ENCODE results near the gene TAP1.

DNA sequence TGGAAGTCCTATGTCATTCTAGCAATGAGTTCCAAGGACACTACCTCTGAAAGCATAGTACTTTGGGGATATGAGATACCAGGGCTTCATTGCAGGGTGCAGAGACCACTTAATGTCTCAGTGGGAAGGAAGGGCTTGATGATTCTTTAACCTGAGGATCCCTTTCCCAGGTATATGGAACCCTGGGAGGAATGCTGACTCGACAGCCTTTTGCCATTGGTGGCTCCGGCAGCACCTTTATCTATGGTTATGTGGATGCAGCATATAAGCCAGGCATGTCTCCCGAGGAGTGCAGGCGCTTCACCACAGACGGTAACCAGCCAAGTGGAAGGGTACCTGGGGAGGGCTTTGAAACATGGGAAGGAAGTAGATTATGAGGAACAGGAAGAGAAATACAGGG, 4.7 kb upstream of the TAP1 start:
- TF ChIP-seq POLR2A (IDR thresholded peaks at IDR 0.05; ENCODE audit: low read length) (no peak), SMC3 (IDR thresholded peaks at IDR 0.05) (no peak), RFX5 (IDR thresholded peaks at IDR 0.05) (no peak)
- TF ChIP-seq, protein P1, sequence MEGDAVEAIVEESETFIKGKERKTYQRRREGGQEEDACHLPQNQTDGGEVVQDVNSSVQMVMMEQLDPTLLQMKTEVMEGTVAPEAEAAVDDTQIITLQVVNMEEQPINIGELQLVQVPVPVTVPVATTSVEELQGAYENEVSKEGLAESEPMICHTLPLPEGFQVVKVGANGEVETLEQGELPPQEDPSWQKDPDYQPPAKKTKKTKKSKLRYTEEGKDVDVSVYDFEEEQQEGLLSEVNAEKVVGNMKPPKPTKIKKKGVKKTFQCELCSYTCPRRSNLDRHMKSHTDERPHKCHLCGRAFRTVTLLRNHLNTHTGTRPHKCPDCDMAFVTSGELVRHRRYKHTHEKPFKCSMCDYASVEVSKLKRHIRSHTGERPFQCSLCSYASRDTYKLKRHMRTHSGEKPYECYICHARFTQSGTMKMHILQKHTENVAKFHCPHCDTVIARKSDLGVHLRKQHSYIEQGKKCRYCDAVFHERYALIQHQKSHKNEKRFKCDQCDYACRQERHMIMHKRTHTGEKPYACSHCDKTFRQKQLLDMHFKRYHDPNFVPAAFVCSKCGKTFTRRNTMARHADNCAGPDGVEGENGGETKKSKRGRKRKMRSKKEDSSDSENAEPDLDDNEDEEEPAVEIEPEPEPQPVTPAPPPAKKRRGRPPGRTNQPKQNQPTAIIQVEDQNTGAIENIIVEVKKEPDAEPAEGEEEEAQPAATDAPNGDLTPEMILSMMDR (IDR thresholded peaks at IDR 0.05), result no peak
- TF ChIP-seq, protein P2, sequence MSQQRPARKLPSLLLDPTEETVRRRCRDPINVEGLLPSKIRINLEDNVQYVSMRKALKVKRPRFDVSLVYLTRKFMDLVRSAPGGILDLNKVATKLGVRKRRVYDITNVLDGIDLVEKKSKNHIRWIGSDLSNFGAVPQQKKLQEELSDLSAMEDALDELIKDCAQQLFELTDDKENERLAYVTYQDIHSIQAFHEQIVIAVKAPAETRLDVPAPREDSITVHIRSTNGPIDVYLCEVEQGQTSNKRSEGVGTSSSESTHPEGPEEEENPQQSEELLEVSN (IDR thresholded peaks at IDR 0.05; ENCODE audit: borderline replicate concordance, low read depth), result no peak
- TF ChIP-seq, protein P3, sequence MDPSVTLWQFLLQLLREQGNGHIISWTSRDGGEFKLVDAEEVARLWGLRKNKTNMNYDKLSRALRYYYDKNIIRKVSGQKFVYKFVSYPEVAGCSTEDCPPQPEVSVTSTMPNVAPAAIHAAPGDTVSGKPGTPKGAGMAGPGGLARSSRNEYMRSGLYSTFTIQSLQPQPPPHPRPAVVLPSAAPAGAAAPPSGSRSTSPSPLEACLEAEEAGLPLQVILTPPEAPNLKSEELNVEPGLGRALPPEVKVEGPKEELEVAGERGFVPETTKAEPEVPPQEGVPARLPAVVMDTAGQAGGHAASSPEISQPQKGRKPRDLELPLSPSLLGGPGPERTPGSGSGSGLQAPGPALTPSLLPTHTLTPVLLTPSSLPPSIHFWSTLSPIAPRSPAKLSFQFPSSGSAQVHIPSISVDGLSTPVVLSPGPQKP (IDR thresholded peaks at IDR 0.05; ENCODE audit: low read depth, low read length), result no peak
- TF ChIP-seq, protein P4, sequence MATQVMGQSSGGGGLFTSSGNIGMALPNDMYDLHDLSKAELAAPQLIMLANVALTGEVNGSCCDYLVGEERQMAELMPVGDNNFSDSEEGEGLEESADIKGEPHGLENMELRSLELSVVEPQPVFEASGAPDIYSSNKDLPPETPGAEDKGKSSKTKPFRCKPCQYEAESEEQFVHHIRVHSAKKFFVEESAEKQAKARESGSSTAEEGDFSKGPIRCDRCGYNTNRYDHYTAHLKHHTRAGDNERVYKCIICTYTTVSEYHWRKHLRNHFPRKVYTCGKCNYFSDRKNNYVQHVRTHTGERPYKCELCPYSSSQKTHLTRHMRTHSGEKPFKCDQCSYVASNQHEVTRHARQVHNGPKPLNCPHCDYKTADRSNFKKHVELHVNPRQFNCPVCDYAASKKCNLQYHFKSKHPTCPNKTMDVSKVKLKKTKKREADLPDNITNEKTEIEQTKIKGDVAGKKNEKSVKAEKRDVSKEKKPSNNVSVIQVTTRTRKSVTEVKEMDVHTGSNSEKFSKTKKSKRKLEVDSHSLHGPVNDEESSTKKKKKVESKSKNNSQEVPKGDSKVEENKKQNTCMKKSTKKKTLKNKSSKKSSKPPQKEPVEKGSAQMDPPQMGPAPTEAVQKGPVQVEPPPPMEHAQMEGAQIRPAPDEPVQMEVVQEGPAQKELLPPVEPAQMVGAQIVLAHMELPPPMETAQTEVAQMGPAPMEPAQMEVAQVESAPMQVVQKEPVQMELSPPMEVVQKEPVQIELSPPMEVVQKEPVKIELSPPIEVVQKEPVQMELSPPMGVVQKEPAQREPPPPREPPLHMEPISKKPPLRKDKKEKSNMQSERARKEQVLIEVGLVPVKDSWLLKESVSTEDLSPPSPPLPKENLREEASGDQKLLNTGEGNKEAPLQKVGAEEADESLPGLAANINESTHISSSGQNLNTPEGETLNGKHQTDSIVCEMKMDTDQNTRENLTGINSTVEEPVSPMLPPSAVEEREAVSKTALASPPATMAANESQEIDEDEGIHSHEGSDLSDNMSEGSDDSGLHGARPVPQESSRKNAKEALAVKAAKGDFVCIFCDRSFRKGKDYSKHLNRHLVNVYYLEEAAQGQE (IDR thresholded peaks at IDR 0.05), result no peak

All from A549 (cell line).